Gastrocnemius medialis (tissue), 4 donors: Measurements from ENCODE around the gene OCRL.

Experiments used
- POLR2A ChIP-seq, 2 donors: fragments of 450-650 bp; IDR thresholded peaks; one replicate each; pipeline ENCODE4 v1.6.1; 2017; ENCODE audit warnings: antibody characterized with exemption in 2 of 2, mild to moderate bottlenecking in 2 of 2, moderate library complexity in 2 of 2
- TF ChIP-seq, protein P1 (sequence below), 5 experiments: fragments of 450-650 bp in 3 of 5; fragments of 200-600 bp in 2 of 5; sonication (generic) in 2 of 5; IDR thresholded peaks in 4 of 5; conservative IDR thresholded peaks in 1 of 5; 1 replicate in 4 of 5; 2 replicates in 1 of 5; pipeline ENCODE4 v1.5.1; 2016 to 2019; ENCODE audit warnings: antibody characterized with exemption in 5 of 5, mild to moderate bottlenecking in 3 of 5, moderate library complexity in 3 of 5

- TF ChIP-seq, protein P1, sequence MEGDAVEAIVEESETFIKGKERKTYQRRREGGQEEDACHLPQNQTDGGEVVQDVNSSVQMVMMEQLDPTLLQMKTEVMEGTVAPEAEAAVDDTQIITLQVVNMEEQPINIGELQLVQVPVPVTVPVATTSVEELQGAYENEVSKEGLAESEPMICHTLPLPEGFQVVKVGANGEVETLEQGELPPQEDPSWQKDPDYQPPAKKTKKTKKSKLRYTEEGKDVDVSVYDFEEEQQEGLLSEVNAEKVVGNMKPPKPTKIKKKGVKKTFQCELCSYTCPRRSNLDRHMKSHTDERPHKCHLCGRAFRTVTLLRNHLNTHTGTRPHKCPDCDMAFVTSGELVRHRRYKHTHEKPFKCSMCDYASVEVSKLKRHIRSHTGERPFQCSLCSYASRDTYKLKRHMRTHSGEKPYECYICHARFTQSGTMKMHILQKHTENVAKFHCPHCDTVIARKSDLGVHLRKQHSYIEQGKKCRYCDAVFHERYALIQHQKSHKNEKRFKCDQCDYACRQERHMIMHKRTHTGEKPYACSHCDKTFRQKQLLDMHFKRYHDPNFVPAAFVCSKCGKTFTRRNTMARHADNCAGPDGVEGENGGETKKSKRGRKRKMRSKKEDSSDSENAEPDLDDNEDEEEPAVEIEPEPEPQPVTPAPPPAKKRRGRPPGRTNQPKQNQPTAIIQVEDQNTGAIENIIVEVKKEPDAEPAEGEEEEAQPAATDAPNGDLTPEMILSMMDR (IDR thresholded peaks at IDR 0.05 in 4 of 5, conservative IDR thresholded peaks at IDR 0.05 in 1 of 5) = peak; percentile 60 to 88 (median 84)
- no peak for TF ChIP-seq POLR2A (IDR thresholded peaks at IDR 0.05)
These were observed 97.4 kb downstream of the OCRL start for GRCh38 chrX:129637217-129638109.
